8988T (cell line): ENCODE results near the gene RAPGEF3.

Source experiments
- DNase-seq: peaks from one replicate; pipeline ENCODE4 v3.0.0; 2011

The RAPGEF3 gene

DNA sequence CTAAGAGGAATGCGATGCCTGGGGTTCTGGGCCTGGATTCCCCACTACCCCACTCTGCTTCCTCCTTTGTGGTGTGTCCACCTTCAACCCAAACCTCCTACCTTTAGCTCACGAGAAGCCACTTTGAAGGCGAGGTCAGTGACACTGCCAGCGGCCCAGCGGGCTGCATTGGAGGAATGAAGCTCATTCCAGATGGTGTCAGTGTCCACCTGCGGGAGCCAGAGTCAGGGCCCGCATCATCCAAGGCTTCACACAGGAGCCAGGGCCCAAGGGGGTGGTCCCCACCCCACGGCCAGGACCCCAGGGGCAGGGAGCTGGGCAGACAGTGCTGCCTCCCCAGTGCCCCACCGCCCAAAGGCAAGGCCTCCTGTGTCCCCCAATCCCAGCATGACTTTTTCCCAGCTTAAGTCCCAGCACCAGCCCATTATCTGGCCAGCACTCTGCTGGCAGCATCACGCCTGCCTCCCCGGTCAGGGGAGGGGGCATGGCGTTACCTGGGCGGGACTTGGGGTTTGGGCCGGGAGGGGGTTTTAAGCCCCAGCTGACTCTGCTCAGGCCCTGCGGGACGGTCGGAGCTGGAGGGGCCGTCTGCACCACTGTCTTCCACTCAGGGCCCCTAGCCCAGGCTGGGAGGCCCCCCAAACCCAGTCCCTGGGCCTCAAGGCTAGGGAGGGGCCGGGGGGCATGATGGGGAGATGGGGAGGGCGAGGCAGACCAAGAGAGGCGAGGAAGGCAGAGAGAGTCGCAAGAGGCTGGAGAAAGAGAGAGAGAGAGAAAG is 31.2 kb upstream of the RAPGEF3 start:
- no peak for DNase-seq

DNA sequence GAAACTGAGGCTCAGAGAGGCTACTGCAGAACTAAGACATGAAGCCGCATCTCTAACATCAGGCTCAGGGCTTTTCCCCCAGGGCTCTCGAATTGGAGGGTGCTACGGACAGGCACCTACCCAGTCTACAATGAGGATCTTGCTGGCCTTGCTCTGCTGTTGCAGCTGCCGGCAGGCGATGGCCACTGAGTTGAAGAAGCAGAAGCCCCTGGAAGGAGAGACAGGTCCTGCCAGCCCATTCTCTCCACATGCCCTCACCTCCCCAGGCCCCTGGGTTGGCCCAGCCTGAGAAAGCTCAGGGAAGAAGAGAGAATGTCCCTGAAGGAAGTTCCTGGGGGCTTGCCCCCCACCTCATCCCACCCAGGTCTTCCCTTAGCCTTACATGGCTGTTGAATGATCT is 30.5 kb upstream of the RAPGEF3 start:
- no peak for DNase-seq

DNA sequence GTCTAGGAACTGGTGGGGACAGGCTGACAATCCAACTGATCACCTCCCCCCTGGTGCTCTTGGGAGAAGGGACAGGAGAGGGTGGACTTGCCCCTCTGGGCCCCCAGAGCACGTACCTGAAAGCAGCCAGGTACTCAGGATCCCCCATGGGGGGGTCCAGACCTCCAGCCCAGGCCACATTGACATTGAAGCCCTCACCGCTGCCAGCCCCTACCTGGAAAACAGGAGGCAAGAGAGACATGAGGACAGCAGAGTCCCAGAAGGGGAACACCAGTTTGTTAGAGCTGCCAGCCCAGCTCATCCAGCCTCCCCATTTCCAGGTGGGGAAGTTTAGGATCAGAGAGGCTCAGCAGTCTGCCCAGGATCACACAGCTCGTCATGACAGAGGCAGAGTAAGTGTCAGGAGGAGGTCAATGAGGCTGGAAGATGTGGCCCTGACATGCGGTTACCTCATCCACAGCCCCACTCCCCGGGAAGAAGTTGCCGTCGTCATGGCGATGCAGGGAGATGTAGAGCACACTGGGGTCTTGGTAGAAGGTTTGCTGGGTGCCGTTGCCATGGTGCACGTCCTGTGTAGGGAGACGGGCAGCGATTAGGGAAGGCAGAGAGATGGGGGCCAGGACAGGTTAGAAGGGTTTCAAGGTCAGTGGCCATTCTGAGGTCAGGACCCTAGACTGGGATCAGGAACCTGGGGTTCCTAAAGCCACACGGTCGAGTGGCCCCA is 29.1 kb upstream of the RAPGEF3 start:
- DNase-seq, result no peak

DNA sequence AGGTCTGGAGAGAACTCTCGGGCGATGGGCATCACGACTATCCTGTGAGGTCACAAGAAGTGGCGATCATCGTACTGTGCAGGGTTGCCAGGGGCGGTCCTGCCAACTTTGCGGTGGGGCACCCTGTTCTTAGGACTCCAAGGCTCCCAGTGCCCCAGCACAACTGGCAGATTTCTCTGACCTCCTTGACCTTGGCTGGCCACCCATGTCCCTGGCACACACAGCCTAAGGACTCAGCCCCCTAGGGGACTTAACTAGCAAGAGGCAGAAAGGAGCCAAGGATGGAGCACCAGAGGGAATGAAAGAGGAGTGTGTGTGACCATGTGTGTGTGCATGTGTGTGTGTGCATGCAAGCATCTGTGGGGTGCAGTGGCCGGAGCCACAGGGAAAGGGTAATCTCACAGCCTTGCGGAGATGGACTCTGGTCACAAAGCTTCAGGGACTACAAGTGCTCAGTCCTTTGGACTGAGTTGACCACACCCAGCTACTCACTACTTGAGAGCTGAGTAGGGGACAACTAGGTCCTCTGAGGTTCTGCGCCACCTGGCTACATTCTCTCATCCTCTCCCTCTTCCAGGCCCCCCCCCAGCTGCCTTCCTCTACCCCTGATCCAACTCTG is 28.1 kb upstream of the RAPGEF3 start:
- no peak for DNase-seq

DNA sequence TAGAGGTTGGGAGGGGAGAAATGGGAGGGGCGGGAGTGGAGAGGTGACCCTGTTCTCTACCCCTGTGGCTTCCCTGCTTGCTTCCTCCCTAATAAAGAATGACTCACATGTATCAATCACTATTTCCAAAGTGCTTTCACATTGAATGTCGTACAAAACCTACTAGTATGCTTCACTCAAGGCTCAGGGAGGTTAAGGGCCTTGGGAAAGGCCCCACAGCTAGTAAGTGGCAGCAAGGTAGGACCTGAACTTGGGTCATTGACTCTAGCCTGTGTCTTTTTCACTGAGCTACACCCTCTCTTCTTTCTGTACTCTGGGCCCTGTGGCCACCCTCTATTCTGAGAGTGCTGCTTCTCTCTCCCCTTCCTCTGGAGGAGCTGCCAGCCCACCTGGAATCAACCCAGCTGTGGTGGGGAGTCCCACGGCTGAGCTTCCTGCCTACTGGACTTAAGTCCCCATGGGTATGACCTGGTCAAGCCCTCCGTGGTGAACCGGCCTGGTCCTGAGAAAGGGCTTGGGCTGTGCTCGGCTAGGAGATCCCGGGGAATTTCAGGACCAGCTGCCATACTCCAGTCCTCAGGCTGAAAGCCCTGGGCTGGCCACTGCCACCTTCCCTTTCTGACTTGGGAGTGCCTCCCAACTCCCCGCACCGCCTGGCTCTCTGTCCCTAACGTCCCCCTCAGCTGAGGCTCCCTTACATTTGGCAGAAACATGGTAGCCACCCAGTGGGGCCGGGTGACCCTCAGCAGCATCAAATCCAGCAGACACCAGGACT is 27.4 kb upstream of the RAPGEF3 start:
- DNase-seq, result no peak

DNA sequence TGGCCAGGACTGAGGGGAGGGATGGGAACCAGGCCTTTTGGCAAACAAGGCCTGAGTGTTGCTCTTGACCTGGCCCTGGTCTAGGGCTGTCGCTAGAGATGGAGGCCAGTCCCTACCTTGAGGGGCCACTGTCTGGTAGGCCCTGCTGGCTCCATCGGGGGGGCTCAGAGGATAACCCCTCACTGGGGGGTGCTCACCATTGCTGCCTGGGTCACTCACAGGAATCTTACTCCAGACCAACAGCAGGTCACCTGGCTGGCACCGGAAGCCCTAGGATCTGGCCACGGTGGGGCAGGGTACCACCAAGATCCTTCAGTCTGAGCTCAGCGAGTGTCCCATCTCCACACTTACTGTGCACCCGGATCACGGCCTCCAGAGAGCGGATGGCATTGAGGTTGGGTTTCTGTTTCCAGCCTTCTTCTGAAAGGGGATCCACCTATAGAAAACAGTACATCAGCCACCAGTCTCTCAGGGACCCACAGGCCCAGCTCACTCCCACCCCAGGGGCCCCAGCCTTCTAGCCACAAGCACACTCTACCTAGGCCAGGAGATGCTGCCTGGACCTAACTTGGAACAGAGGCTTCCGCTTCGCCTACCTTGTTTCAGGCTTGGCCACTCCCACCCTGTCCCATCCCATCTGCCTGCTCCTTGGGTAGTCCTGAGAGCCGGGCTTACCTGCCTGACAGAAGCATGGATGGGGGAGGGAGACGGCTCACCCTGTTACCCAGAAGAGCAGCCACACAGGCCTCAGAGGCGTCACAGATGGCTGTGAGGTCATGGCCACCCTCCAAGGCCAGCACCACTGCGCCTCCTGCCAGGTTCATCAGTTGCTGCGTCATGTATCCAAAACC is 26.6 kb upstream of the RAPGEF3 start:
- DNase-seq, result no peak

DNA sequence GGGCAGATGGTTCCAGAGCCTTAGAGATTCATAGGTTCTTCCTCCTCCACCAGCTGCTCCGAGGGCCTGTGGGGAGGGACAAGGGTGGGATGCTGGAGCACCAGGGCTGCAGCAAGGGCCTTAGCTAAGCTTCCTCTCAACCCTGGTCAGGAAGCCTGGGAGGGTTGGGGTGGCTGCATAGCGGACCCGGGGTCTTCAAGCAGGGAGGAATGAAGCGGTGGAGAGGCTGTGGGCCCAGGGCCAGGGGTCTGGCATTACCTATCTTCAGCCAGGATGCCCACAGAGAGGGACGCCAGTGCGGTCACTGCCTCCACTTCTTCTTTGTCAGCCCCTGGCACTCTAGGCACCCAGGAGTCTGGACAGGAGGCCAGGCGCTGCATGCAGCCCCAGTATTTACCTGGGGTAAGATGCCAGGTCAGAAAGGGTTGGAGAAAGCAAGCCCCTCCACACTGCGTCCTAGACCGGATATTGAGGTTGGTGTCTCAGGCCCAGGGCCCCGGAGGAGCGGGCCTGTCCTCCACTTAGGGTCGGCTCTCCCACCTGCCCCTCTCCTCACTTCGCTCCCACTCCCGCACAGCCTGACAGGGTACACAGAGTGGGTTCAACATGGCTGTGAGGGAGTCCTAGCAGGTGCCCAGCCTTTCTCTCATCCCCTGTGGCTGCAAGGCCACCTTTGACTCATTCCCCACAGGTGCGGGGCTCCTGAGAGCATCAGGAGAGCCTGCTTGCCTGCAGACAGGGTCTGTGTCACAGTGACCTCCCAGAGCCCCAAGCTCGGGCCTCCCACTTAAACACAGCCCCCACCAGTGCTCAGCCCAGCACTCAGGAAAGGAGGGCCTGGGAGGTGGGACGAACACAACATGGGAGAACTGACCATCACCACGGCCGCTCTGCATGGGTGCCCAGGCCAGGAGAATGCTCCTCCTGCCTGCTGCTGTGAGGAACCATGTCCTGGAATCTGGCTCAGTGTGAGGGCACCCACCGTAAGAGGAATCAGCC is 25.4 kb upstream of the RAPGEF3 start:
- DNase-seq, result no peak

DNA sequence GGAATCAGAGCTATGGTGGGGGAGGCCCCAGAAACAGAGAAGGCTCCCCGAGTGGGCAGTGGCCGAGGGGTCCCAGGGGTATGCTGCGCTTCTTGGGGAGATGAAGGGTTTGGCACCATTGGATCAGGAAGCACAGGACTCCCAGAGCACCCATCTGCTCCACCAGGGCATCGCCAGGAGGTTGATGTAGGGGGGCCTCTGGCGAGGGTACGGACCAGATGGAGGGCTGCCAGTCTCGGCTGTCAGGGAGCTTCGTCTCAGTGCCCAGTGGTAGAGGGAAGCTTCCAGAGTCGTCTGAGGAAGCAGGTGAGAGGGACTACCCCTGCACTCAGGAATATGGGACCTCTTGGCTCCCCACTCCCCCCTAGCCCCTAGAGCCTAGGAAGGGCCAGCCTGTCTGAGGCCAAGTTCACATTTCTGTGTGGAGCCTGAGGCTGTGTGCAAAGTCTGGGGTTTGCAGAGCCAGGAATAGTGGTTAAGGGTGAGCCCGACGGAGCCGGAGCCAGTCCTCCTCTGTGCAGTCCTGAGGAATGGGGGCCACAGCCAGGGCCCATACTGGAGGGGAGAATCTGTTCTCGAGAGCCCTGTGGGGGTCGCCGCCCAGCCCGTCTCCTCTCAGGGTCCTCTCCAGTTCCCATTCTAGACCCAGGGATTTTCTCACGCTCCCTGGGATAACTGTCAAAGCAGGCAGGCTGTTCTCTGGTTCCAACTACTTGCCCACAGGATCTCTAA is 24.5 kb upstream of the RAPGEF3 start:
- DNase-seq, result no peak

DNA sequence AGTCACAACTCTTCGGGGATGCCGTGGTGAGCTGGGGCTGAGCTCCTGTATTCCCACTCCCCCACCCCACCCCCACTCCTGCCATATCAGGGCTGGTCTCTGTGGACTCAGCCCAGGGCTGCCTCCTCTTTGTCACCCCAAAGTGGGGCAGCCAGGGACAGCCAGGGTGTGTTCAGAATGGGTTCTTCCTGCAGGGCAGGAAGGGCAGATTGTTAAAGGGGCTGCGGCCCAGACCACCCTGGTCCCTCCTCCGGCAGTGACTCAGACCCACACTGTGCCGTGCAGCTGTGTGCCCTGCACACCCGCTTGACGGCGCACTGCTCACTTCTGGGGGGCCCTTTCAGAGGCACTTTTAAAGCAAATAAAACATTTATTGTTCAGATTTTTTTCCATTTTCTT is 23.7 kb upstream of the RAPGEF3 start:
- DNase-seq, result no peak

DNA sequence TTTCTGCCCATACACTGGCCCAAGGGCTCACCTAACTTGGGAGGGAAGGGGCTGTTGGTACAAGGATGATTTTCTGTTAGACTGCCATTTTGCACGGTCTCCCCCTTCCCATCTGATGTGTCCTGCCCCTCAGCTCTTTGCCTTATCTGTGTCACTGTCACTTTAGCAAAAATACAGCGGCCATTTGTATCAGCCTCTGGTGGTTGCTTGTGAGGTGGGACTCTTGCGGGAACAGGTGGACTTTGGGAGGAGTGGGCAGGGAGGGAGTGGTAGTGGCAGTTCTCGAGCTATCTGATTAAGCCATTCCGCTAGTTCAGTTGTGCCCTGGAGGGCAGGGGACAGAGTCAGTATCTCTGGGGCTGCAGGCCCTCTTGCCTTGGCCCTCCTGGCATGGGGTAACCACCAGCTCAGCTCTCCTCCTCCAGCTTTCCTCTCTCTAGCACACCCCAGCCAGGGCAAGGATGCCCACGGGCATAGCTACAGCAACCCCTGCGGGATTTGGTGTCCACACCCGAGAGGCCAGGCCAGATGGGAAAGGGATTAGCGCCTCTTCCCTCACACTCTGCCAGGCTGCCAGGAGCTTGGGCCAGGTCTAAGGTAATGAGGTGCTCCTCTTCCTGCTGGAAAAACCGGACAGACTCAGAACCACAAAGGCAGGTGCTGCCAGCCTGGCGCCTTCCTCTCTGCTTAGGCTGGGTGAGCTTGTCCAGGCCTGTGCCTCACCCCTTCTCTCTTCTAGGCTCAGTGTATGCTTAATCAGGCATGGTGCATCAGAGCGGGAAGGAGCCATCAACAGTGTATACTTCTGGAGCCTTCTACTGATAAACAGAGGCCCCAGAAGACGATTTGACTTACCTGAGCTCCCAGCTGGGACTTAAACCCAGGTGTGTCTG is 23.0 kb upstream of the RAPGEF3 start:
- no peak for DNase-seq

DNA sequence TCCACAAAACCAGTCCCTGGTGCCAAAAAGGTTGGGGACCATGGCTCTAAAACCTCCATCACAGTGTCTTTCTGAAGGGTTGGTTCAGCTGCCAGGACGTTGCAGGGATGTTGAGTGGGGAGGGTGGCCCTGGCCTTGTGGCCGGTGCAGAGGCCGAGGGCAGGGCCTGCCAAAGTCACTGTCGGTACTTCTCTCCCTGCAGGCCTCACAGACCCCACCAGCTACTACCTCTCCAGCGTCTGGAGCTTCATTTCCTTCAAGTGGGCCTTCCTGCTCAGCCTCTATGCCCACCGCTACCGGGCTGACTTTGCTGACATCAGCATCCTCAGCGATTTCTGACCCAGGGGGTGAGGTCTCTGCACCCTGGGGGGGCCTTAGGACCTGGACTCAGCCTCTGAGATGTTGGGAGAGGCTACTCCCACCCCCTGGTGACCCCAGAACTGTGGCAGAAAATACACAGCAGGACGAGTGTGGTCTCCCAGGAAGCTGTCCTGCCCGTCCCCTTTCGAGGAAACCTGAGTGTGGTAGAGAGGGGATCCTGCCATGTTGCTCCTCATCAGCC is 21.3 kb upstream of the RAPGEF3 start:
- no peak for DNase-seq

DNA sequence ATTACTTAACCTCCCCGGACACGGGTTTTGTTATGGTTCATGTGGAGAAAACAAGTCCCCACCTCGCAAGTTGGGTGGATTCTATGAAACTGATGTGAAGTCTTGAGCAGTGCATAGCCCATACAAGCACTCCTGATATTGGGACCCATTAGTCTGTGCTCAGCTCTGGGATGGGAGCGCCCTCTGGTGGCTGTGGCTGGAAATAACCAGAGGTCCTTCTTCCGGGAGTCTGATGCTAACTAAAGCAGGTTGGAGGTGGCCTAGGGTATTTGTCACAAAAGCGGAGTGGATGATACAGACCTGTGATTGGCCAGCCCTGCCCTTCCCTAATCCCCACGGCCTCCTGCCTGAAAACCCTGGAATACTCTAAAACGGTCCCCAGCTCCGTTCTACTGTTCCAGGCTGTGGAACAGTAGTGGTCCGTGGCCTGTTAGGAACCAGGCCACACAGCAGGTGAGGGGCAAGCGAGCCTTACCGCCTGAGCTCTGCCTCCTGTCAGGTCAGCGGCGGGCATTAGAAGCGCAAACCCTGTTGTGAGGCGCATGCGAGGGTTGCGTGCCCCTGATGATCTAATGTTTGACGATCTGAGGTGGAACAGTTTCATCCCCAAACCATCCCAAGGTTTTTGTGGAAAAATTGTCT is 20.7 kb upstream of the RAPGEF3 start:
- peak; percentile 81 for DNase-seq

DNA sequence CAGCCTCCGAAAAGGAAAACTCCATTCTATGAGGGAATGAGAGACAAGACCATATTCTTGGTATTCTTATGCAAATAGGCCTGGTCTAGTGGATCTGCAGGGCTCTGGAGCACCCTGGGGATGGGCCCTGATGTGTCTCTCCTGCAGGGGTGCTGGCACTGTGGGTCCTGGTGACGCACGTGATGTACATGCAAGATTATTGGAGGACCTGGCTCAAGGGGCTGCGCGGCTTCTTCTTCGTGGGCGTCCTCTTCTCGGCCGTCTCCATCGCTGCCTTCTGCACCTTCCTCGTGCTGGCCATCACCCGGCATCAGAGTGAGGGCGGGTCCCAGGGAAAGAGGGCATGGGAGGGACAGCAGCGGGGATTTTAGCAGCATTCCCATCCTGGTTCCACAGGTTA is 20.2 kb upstream of the RAPGEF3 start:
- no peak for DNase-seq

DNA sequence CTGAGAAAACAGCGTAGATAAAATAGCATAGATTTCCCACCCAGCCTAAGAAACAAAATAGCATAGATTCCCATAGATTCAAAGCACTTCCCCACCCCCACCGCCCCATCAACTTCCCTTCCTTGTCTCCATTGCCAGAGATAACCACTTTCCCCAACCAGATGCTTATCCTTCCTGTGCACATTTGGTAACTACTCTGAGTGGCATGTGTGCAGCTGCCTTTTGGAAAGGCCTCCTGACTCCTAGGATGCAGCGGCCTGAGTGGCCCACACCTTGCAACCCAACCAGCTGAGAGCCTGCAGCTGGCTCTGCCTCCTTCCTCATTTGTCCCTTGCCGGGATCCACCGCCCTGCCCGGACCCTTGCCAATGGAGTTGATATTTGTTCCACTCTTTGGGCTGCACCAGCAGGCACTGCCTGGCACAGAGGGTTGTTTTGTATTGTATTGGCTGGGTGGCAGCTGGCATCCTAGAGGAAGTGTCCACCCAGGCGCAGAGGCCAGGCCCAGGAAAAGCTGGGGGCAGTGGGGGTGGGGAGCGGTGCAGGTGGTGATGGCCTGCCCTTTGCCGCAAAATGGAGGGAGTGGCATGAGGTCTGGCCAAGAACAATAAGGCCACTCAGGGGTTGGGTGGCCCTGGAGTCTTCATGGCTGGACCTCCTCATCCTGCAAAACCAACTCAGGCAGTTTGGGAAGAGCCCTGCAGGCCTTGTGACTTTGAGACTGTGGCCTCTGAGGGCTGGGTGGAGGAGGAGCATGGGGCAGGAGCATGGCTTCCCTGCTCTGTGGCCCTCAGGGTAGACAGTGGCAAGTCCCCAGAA is 19.3 kb upstream of the RAPGEF3 start:
- no peak for DNase-seq

DNA sequence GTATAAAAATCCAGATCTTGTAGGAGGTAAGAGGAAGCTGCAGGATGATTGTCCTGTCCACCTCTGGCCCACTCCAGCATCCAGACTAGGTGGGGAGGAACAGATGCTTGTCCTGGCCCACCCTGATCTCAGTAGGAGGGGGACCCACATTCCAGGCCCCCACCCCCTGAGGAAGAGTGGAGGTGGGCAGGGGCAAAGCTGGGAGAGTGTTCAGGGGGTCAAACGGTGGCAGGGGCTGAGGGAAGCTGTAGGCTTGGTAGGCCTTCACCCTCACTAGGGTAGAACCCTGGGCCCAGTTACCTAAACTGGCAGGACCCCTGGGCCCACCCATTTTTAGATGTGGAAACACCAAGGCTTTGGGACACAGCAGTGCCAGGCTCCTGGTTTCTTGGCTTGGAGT is 18.5 kb upstream of the RAPGEF3 start:
- no peak for DNase-seq

DNA sequence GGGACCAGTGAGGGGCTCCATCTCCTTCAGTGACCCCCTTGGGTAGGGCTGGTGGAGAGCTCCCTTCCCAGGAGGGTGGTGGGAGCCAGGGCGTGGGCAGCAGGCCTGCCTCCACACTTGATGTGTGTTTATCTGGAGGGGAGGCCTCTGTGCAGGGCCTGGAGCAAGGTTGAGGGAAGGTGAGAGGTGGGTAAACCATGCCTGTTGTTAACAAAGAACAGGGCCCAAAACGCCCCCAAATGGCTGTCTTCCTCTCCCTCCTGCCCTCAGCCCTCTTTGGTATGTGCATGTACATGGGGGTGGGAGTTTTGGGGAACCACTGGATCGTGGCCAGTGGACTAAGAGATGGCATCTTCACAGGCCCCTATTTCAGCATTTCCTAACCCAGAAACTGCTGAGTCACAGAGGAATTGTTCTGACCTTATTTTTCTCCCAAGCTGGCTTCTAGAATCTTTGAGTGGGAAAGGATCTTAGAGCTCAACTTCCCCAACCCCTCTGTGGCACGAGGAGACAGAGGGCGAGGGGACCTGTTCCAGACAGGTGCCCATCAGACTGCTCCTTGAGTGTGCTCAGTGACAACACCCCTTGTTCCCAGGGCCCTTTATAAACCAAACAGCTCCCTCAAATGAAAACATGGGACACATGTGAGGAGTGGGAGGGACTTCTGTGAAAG is 17.9 kb upstream of the RAPGEF3 start:
- no peak for DNase-seq
